ENCODE data around the gene SMCP. TPM values are rescaled to one million over a fixed set of nuclear protein-coding genes. Genes with fewer than 3 reads are reported as not detected.

Gene SMCP
- total RNA-seq, 1 donor from 2014 or later, result not detected

GRCh38 chr1:152860129-152860528, 18.0 kb upstream of the SMCP start:
- TF ChIP-seq, protein P1, sequence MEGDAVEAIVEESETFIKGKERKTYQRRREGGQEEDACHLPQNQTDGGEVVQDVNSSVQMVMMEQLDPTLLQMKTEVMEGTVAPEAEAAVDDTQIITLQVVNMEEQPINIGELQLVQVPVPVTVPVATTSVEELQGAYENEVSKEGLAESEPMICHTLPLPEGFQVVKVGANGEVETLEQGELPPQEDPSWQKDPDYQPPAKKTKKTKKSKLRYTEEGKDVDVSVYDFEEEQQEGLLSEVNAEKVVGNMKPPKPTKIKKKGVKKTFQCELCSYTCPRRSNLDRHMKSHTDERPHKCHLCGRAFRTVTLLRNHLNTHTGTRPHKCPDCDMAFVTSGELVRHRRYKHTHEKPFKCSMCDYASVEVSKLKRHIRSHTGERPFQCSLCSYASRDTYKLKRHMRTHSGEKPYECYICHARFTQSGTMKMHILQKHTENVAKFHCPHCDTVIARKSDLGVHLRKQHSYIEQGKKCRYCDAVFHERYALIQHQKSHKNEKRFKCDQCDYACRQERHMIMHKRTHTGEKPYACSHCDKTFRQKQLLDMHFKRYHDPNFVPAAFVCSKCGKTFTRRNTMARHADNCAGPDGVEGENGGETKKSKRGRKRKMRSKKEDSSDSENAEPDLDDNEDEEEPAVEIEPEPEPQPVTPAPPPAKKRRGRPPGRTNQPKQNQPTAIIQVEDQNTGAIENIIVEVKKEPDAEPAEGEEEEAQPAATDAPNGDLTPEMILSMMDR (IDR thresholded peaks at IDR 0.05; ENCODE audit: insufficient read depth, low read length, poor library complexity, severe bottlenecking), result no peak
- Histone ChIP-seq H3K4me3 (ENCODE audit: low read depth, low read length) (no peak overlapping the region), H3K27me3 (ENCODE audit: control insufficient read depth, insufficient read depth, low read length) (no peaks in the 10 kb centered on the region), H3K36me3 (ENCODE audit: control insufficient read depth, insufficient read depth, low read length) (no peaks in the 10 kb centered on the region)
- no peak for DNase-seq (ENCODE audit: low read depth)

GRCh38 chr1:152861374-152861773, 16.7 kb upstream of the SMCP start:
- TF ChIP-seq, protein P1 (IDR thresholded peaks at IDR 0.05; ENCODE audit: insufficient read depth, low read length, poor library complexity, severe bottlenecking), result no peak
- no peaks in the 10 kb centered on the region for H3K36me3 ChIP-seq (ENCODE audit: control insufficient read depth, insufficient read depth, low read length)
- no peak overlapping the region for H3K4me3 ChIP-seq (ENCODE audit: low read depth, low read length)
- H3K27me3 ChIP-seq (ENCODE audit: control insufficient read depth, insufficient read depth, low read length), result no peaks in the 10 kb centered on the region
- no peak for DNase-seq (ENCODE audit: low read depth)

DNA sequence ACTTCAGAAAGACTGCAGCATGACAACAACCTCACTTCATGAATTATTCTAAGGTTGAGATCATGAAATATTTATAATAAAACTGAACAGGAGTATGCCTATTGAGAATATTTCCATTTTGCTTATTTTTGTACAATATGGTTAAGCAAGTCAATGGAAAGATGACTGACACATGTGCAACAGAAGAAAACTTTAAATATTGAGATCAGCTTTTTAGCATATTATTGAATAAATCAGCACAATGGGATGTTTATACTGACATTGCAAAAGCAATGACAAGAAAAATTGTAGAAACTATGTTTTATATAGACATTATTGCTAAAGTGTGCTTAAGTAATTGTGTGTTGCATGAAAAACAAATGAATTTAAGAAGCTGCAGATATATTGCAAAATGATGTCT, 13.7 kb upstream of the SMCP start:
- Histone ChIP-seq H3K36me3 (ENCODE audit: control insufficient read depth, insufficient read depth, low read length) (no peaks in the 10 kb centered on the region), H3K4me3 (ENCODE audit: low read depth, low read length) (no peak overlapping the region), H3K27me3 (ENCODE audit: control insufficient read depth, insufficient read depth, low read length) (no peaks in the 10 kb centered on the region)
- no peak for DNase-seq (ENCODE audit: low read depth)
- TF ChIP-seq, protein P1 (IDR thresholded peaks at IDR 0.05; ENCODE audit: insufficient read depth, low read length, poor library complexity, severe bottlenecking), result no peak

GRCh38 chr1:152866321-152866720, 11.8 kb upstream of the SMCP start:
- no peak for DNase-seq (ENCODE audit: low read depth)

GRCh38 chr1:152869808-152870419, 8.2 kb upstream of the SMCP start:
- H3K27me3 ChIP-seq (ENCODE audit: control insufficient read depth, insufficient read depth, low read length), result no peaks in the 10 kb centered on the region
- TF ChIP-seq, protein P1 (IDR thresholded peaks at IDR 0.05; ENCODE audit: insufficient read depth, low read length, poor library complexity, severe bottlenecking), result peak; percentile 70
- no peaks in the 10 kb centered on the region for H3K36me3 ChIP-seq (ENCODE audit: control insufficient read depth, insufficient read depth, low read length)
- no peak overlapping the region for H3K4me3 ChIP-seq (ENCODE audit: low read depth, low read length)
- no peak for DNase-seq (ENCODE audit: low read depth)

More at GRCh38 chr1:152866321-152866720, 11.8 kb upstream of the SMCP start:
- H3K27me3 ChIP-seq (ENCODE audit: control insufficient read depth, insufficient read depth, low read length), result no peaks in the 10 kb centered on the region
- no peaks in the 10 kb centered on the region for H3K36me3 ChIP-seq (ENCODE audit: control insufficient read depth, insufficient read depth, low read length)
- no peak overlapping the region for H3K4me3 ChIP-seq (ENCODE audit: low read depth, low read length)
- TF ChIP-seq, protein P1 (IDR thresholded peaks at IDR 0.05; ENCODE audit: insufficient read depth, low read length, poor library complexity, severe bottlenecking), result no peak
